ENCODE data around the gene DNAJC7.

DNA sequence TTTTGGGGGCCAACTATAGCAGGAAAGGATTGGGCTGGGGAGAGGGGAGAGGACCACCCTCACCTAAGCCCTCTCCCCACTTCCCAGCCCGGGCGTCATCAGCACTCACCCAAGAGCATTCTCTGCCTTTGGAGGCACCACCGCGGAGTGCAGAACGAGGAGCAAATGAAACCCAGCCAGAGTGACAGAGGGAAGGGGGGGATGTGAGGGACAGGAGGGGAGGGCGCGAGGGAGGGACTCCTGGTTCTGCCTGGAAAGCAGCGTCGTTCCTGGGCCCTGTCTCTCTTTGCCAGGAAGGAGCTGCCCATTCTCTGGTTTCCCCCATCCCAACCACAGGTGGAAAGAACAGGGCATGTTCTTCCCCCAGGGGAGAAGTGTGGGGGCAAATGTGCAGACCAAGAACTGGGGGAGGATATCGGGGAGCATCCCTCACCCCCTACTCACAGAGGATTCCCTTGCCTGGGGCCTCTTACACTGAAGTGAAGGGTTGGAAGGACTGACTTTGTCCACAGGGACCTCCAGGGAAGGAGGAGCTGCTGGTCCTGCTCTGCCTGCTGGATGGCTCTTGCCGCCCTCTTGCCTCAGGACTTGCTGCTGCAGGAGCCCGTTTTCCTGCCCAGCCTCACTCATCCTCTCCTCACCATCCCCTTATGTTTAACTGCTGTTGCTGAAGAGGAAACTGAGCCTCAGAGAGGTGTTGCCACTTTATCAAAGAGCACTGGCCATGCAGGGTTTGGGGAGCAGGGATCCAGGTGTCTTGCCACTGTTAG lies 36.7 kb upstream of the DNAJC7 start:
- TF ChIP-seq, protein P1, sequence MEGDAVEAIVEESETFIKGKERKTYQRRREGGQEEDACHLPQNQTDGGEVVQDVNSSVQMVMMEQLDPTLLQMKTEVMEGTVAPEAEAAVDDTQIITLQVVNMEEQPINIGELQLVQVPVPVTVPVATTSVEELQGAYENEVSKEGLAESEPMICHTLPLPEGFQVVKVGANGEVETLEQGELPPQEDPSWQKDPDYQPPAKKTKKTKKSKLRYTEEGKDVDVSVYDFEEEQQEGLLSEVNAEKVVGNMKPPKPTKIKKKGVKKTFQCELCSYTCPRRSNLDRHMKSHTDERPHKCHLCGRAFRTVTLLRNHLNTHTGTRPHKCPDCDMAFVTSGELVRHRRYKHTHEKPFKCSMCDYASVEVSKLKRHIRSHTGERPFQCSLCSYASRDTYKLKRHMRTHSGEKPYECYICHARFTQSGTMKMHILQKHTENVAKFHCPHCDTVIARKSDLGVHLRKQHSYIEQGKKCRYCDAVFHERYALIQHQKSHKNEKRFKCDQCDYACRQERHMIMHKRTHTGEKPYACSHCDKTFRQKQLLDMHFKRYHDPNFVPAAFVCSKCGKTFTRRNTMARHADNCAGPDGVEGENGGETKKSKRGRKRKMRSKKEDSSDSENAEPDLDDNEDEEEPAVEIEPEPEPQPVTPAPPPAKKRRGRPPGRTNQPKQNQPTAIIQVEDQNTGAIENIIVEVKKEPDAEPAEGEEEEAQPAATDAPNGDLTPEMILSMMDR (IDR thresholded peaks at IDR 0.05) = no peak
- TF ChIP-seq POLR2A (IDR thresholded peaks at IDR 0.05) = no peak
